Measurements from ENCODE around the gene ROCK2. TPM values are rescaled to one million over a fixed set of nuclear protein-coding genes. Genes with fewer than 3 reads are reported as not detected.

Gene ROCK2
- polyA plus RNA-seq, 2 donors: 3.4 to 5.4 TPM

DNA sequence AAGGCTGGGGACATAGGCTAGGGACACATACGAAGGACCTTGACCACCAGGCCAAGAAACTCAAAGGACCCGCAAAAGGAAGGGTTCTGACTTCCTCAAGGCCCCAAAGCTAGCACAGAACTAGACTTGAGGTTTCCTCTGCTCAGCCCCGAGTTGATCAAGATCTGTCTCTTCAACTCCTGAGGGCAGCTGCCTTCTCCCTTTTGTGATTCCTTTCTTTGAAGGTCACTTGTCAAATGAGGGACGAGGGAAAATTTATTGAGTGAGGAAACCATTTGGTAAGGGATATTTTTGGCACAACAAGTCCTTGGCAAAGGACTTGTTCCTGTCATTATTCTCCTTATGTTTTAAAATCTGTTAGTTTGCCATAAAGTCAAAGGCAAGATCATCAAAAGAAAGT lies 12.3 kb upstream of the ROCK2 start:
- Histone ChIP-seq H3K36me3 (ENCODE audit: control insufficient read depth in 2 of 2, insufficient read depth in 2 of 2, low read length in 1 of 2) (no peaks in the 10 kb centered on the region), H3K27ac (ENCODE audit: low read depth in 2 of 2, low read length in 1 of 2) (peak overlapping the region in 1 of 2 donors; percentile 18), H3K4me3 (ENCODE audit: low read depth in 1 of 2, low read length in 2 of 2) (no peak overlapping the region), H3K27me3 (ENCODE audit: control insufficient read depth in 1 of 2, insufficient read depth in 2 of 2, low read length in 2 of 2) (no peaks in the 10 kb centered on the region), H3K4me1 (ENCODE audit: control insufficient read depth in 2 of 2, insufficient read depth in 2 of 2, low read length in 1 of 2) (no peaks in the 10 kb centered on the region), H3K9me3 (ENCODE audit: control insufficient read depth in 2 of 2, insufficient read depth in 1 of 2, low read depth in 1 of 2, low read length in 1 of 2) (no peaks in the 10 kb centered on the region)
- 56 to 60% methylated on average over 4 of the region's 4 CpGs for WGBS, 2 donors

DNA sequence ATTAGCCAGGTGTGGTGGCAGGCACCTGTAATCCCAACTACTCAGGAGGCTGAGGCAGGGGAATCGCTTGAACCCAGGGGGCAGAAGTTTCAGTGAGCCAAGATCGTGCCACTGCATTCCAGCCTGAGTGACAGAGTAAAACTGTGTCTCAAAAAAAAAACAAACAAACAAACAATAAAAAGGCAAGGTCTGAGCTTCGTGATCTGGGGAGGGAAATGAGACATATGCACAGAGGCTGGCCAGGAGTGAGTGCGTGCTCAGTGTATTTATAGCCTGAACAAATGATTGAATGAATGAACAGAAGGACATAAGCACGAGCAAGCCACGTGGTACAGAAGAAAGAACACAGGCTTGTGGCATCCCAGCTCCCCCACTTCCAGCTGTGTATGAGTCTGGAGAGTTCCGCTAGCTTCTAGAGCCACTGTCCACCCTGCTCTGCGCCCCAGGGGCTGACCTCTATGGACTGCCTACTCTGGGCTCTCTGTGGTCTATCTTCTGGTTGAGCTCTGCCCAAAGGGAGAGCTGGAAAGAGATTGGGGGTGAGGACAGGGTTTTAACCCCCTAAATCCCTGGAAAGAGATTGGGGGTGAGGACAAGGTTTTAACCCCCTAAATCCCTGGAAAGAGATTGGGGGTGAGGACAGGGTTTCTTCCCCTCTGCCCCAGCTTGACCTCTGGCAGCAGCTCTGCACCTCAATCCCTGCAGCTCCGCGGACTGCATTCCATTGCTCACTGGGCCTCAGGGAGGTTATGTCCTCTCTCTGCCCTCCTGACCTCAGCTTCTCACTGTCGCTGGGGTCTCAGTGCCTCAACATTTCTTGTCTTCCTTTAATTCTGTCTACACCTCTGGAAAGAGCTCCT lies 11.0 kb upstream of the ROCK2 start:
- Histone ChIP-seq H3K9me3 (ENCODE audit: control insufficient read depth in 2 of 2, insufficient read depth in 1 of 2, low read depth in 1 of 2, low read length in 1 of 2) (no peaks in the 10 kb centered on the region), H3K27me3 (ENCODE audit: control insufficient read depth in 1 of 2, insufficient read depth in 2 of 2, low read length in 2 of 2) (no peaks in the 10 kb centered on the region), H3K36me3 (ENCODE audit: control insufficient read depth in 2 of 2, insufficient read depth in 2 of 2, low read length in 1 of 2) (no peaks in the 10 kb centered on the region), H3K27ac (ENCODE audit: low read depth in 2 of 2, low read length in 1 of 2) (no peak overlapping the region), H3K4me3 (ENCODE audit: low read depth in 1 of 2, low read length in 2 of 2) (no peak overlapping the region), H3K4me1 (ENCODE audit: control insufficient read depth in 2 of 2, insufficient read depth in 2 of 2, low read length in 1 of 2) (no peaks in the 10 kb centered on the region)
- WGBS, 2 donors: 82 to 87% methylated on average over 11 of the region's 11 CpGs

DNA sequence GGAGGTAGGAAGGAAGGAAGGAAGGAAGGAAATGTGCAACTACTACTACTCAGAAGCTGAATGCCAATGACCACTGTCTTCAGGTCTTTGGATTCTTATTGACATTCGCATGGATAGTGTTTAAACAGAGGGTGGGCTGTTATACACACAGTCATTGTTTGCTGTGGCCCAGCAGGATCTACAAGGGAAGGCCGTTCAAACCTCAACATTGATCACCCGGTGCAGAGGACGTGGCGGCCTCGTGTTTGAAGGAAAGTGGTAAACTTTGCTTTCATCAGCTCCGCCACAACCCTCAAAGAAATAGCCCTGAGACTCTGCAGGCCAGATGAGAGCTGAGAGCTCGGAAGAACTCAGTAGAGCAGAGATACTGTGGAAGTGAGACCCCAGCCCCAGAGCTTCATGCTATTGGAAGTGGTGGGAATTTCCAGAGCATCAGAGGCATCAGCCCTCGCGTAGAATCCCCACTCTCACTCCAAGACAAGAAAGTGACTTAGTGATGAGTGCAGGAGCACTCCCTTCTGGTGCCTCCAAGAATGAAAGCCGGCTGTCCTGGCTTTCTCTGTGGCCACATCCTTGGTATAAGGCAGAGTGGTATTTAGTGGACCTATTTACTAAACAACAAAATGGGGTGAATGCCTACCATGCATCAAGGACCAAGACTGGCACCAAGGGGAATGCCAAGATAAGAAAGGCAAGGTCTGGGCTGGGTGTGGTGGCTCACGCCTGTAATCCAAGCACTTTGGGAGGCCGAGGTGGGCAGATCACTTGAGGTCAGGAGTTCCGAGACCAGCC lies 10.1 kb upstream of the ROCK2 start:
- no peak overlapping the region for H3K27ac ChIP-seq (ENCODE audit: low read depth in 2 of 2, low read length in 1 of 2)
- H3K27me3 ChIP-seq (ENCODE audit: control insufficient read depth in 1 of 2, insufficient read depth in 2 of 2, low read length in 2 of 2): no peaks in the 10 kb centered on the region
- no peaks in the 10 kb centered on the region for H3K9me3 ChIP-seq (ENCODE audit: control insufficient read depth in 2 of 2, insufficient read depth in 1 of 2, low read depth in 1 of 2, low read length in 1 of 2)
- 92 to 93% methylated on average over 14 of the region's 14 CpGs for WGBS, 2 donors
- no peaks in the 10 kb centered on the region for H3K4me1 ChIP-seq (ENCODE audit: control insufficient read depth in 2 of 2, insufficient read depth in 2 of 2, low read length in 1 of 2)
- H3K4me3 ChIP-seq (ENCODE audit: low read depth in 1 of 2, low read length in 2 of 2): no peak overlapping the region
- no peaks in the 10 kb centered on the region for H3K36me3 ChIP-seq (ENCODE audit: control insufficient read depth in 2 of 2, insufficient read depth in 2 of 2, low read length in 1 of 2)

DNA sequence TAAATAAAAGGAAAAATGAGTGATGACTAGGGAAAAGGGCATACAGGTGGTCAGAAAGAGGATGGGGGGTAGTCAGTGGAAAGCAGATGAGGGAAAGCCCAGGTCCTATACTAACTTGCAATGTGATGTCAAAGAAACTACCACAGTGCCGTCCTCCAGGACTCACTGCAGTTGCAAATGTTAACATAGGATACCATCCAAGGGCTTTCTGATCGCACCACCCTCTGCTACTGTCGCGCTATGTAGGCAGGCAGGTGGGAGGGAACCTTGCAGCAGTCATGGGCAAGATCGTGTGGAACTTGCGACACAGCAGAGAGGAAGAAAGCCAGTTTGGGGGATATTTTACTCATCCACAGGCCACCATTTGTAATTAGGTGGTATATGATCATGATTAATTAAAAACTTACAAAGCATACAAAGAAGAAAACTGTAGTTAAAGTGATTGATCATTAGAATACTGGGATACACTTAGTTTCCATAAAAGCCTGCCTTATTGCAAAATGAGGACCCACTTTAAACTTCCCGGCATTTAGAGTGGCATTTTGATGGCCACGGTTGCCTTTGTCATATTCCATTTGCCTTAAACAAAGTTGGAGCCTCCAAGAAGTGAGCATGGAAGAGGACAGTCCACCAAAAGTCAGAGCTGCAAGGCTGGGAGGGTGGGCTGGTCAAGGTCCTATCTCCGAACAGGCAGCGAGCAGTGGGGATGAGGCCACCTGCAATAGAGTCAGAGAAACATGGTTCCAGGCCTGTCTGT lies 8.5 kb upstream of the ROCK2 start:
- Histone ChIP-seq H3K36me3 (ENCODE audit: control insufficient read depth in 2 of 2, insufficient read depth in 2 of 2, low read length in 1 of 2) (no peaks in the 10 kb centered on the region), H3K27ac (ENCODE audit: low read depth in 2 of 2, low read length in 1 of 2) (no peak overlapping the region), H3K27me3 (ENCODE audit: control insufficient read depth in 1 of 2, insufficient read depth in 2 of 2, low read length in 2 of 2) (no peaks in the 10 kb centered on the region), H3K4me3 (ENCODE audit: low read depth in 1 of 2, low read length in 2 of 2) (no peak overlapping the region), H3K9me3 (ENCODE audit: control insufficient read depth in 2 of 2, insufficient read depth in 1 of 2, low read depth in 1 of 2, low read length in 1 of 2) (no peaks in the 10 kb centered on the region), H3K4me1 (ENCODE audit: control insufficient read depth in 2 of 2, insufficient read depth in 2 of 2, low read length in 1 of 2) (no peaks in the 10 kb centered on the region)
- WGBS, 2 donors: 75 to 83% methylated on average over 10 of the region's 10 CpGs

DNA sequence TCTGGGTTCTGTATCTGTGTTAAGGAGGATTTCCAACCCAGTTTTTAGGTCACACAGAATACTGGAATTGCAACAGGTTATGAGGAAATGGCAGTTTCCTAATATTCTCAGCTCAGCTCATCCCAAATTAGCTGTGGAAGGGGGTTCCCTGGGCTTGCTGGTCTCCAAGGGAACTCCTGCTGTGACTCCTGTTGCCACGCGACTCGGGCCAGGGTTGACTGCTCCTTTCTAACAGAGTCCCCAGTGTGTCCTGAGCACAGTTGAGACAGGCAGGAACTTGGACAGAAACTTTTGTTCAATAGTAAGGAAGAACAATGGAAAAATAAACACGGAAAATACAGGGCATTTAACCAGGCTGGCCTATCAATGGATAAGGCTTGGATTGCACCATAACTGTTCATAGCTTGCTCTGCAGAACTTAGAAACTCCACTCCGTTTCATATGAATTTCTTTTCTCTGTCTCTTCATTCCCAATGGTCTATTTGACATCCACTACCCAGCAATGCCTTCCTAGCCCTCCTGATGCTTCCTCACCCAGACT lies 3.8 kb upstream of the ROCK2 start:
- Histone ChIP-seq H3K9me3 (ENCODE audit: control insufficient read depth in 2 of 2, insufficient read depth in 1 of 2, low read depth in 1 of 2, low read length in 1 of 2) (no peaks in the 10 kb centered on the region), H3K27ac (ENCODE audit: low read depth in 2 of 2, low read length in 1 of 2) (no peak overlapping the region), H3K36me3 (ENCODE audit: control insufficient read depth in 2 of 2, insufficient read depth in 2 of 2, low read length in 1 of 2) (no peaks in the 10 kb centered on the region), H3K4me1 (ENCODE audit: control insufficient read depth in 2 of 2, insufficient read depth in 2 of 2, low read length in 1 of 2) (no peaks in the 10 kb centered on the region), H3K27me3 (ENCODE audit: control insufficient read depth in 1 of 2, insufficient read depth in 2 of 2, low read length in 2 of 2) (no peaks in the 10 kb centered on the region), H3K4me3 (ENCODE audit: low read depth in 1 of 2, low read length in 2 of 2) (no peak overlapping the region)
- 55 to 59% methylated on average over 5 of the region's 5 CpGs for WGBS, 2 donors

DNA sequence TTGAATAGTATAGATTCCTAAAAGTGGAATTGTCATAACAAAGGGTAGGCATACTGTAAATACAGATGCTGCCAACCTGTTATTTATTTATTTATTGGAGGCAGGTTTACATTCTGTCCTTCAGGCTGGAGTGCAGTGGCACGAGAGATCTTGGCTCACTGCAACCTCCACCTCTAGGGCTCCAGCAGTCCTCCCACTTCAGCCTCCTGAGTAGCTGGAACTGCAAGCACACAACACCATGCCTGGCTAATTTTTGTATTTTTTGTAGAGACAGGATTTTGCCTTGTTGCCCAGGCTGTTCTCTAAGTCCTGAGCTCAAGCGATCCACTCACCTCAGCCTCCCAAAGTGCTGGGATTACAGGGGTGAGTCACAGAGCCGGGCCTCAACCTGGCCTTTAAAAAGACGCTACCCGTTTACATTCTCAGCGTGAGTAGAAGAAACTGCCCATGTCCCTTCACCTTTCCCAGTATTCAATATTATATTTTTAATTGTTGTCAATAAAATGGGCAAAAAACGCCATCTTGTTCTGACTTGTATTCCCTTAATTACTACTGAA lies 3.0 kb upstream of the ROCK2 start:
- no peaks in the 10 kb centered on the region for H3K4me1 ChIP-seq (ENCODE audit: control insufficient read depth in 2 of 2, insufficient read depth in 2 of 2, low read length in 1 of 2)
- H3K4me3 ChIP-seq (ENCODE audit: low read depth in 1 of 2, low read length in 2 of 2): no peak overlapping the region
- H3K36me3 ChIP-seq (ENCODE audit: control insufficient read depth in 2 of 2, insufficient read depth in 2 of 2, low read length in 1 of 2): no peaks in the 10 kb centered on the region
- no peak overlapping the region for H3K27ac ChIP-seq (ENCODE audit: low read depth in 2 of 2, low read length in 1 of 2)
- 79 to 83% methylated on average over 7 of the region's 7 CpGs for WGBS, 2 donors
- H3K27me3 ChIP-seq (ENCODE audit: control insufficient read depth in 1 of 2, insufficient read depth in 2 of 2, low read length in 2 of 2): no peaks in the 10 kb centered on the region
- H3K9me3 ChIP-seq (ENCODE audit: control insufficient read depth in 2 of 2, insufficient read depth in 1 of 2, low read depth in 1 of 2, low read length in 1 of 2): no peaks in the 10 kb centered on the region

DNA sequence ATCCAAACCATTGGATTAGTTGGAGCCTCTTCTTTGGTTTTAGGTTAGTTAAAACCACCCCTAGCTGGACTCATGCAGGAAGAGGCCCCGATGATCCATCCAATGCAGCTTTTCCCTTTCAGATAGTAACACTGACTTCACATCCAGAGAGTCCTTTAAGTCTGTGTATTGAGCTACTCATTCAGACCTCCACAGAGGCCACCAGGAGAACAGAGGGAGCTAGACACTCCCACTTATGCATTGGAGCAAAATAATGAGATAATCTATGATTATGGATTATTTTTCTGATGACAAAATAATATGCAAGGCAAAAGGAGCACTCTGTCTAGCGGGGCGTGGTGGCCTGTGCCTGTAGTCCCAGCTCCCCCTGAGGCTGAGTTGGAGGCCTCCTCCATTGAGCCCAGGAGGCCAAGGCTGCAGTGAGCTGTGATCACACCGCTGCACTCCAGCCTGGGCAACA lies 1.6 kb upstream of the ROCK2 start:
- Histone ChIP-seq H3K4me3 (ENCODE audit: low read depth in 1 of 2, low read length in 2 of 2) (no peak overlapping the region), H3K9me3 (ENCODE audit: control insufficient read depth in 2 of 2, insufficient read depth in 1 of 2, low read depth in 1 of 2, low read length in 1 of 2) (no peaks in the 10 kb centered on the region), H3K4me1 (ENCODE audit: control insufficient read depth in 2 of 2, insufficient read depth in 2 of 2, low read length in 1 of 2) (no peaks in the 10 kb centered on the region), H3K27ac (ENCODE audit: low read depth in 2 of 2, low read length in 1 of 2) (no peak overlapping the region), H3K36me3 (ENCODE audit: control insufficient read depth in 2 of 2, insufficient read depth in 2 of 2, low read length in 1 of 2) (no peaks in the 10 kb centered on the region), H3K27me3 (ENCODE audit: control insufficient read depth in 1 of 2, insufficient read depth in 2 of 2, low read length in 2 of 2) (no peaks in the 10 kb centered on the region)
- 91 to 93% methylated on average over 4 of the region's 4 CpGs for WGBS, 2 donors

DNA sequence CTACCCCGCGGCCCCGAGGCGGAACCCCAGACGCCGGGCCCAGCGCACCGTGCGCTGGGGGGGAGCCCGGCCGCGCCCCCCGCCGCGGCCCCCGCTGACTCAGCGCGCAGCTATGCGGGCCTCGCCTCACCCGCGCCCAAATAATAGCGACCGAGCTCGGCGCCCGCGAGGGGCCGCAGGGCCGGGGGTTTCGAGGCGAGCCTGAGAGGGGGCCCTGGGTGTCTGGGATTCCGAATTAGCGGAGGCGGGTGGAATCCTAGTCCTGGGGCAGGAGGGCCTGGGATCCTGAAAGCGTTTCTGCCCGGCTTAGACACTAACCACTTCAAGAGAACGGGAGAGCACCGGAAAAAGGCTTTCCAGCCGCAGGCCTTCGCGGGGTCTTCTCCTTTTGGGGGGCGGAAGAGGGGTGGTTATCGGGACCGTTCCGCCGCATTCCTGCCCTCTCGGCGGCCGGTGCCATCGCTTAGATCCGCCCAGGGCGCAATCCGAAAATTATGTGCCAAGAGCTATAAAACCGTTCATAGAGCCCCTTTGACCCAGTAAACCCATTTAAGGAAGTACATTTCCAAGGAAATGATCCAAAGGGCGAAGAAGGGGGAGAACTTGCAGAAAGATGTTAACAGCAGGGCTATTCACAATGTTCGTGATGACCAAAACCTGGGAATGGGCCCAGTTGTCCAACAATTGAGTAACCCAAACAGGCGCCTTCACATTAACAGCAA lies 681 bp upstream of the ROCK2 start:
- peak overlapping the region; percentile 81 to 97 for H3K4me3 ChIP-seq (ENCODE audit: low read depth in 1 of 2, low read length in 2 of 2)
- no peaks in the 10 kb centered on the region for H3K36me3 ChIP-seq (ENCODE audit: control insufficient read depth in 2 of 2, insufficient read depth in 2 of 2, low read length in 1 of 2)
- H3K4me1 ChIP-seq (ENCODE audit: control insufficient read depth in 2 of 2, insufficient read depth in 2 of 2, low read length in 1 of 2): no peaks in the 10 kb centered on the region
- peak overlapping the region; percentile 92 to 98 for H3K27ac ChIP-seq (ENCODE audit: low read depth in 2 of 2, low read length in 1 of 2)
- WGBS, 2 donors: 1 to 2% methylated on average over 58 of the region's 58 CpGs
- no peaks in the 10 kb centered on the region for H3K9me3 ChIP-seq (ENCODE audit: control insufficient read depth in 2 of 2, insufficient read depth in 1 of 2, low read depth in 1 of 2, low read length in 1 of 2)
- H3K27me3 ChIP-seq (ENCODE audit: control insufficient read depth in 1 of 2, insufficient read depth in 2 of 2, low read length in 2 of 2): no peaks in the 10 kb centered on the region
